ENCODE results near the gene EXOC3. TPM values are rescaled to one million over a fixed set of nuclear protein-coding genes. Genes with fewer than 3 reads are reported as not detected.

The EXOC3 gene
- total RNA-seq, 1 experiment from 2014 or later = 55.0 TPM

DNA sequence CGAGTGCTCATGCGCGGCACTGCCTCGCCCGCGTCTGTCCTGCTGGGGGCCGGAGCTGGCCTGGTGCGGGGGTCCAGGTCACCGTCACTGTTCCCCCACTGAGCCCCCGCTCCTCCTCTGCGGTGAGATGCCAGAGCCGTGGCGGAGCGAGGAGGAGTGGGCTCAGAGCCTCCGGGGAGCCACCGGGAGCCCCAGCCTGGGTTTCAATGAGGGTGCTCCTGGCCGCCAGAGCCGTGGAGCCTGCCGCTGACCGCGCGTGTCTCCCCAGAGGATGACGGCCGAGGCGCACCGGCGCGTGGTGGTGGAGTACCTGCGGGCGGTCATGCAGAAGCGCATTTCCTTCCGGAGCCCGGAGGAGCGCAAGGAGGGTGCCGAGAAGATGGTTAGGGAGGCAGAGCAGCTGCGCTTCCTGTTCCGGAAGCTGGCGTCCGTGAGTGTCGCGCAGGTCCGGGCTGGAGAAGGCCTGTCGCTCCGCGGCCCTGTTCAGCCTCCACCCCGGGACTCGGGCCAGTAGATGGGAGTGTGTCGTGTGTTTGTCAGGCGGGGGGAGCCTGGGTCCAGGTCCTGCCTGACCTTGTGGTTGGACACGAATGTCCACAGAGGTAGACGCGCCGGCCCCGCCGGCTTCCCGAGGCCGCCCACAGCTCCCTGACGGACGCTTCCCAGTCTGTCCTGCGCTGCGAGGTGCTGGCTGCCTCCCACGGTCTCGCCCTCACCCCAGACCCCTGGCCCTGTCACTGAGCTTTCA lies 22.0 kb downstream of the EXOC3 start:
- ATAC-seq (peak; percentile 34; the same call in 1 of the 2 replicates), DNase-seq (ENCODE audit: low read depth, low spot score) (no peak)
- Histone ChIP-seq H3K27ac (ENCODE audit: low read length) (no peak overlapping the region), H3K9me3 (ENCODE audit: control insufficient read depth, insufficient read depth, low read depth, low read length) (no peaks in the 10 kb centered on the region), H3K27me3 (ENCODE audit: control insufficient read depth, insufficient read depth, low read length) (no peaks in the 10 kb centered on the region), H3K36me3 (ENCODE audit: control insufficient read depth, insufficient read depth, low read length) (peaks cover 5% of the 10 kb centered on the region), H3K4me1 (ENCODE audit: control insufficient read depth, insufficient read depth, low read length) (no peaks in the 10 kb centered on the region), H3K4me3 (ENCODE audit: low read depth in 2 of 2, low read length in 2 of 2) (no peak overlapping the region)
- ChIA-PET CTCF (no interaction called here), POLR2A (no interaction called here)
- in situ Hi-C loops (cut with HindIII; ENCODE audit: low pct_unique_long_range_greater_than_20kb, low sequenced_read_pairs) (no loop called here), intact Hi-C loops (cut with micrococcal nuclease; ENCODE audit: unreplicated experiment) (no loop called here)
- BruUV-seq (replicated peaks) = no TSS peak
- TF ChIP-seq TCF7L2 (IDR thresholded peaks at IDR 0.05; ENCODE audit: low read depth, low read length) (no peak), POLR2AphosphoS5 (IDR thresholded peaks at IDR 0.05; ENCODE audit: low read depth, low read length) (no peak), SIN3A (IDR thresholded peaks at IDR 0.05; ENCODE audit: borderline replicate concordance, insufficient read depth, low read depth, low read length) (no peak)
- TF ChIP-seq, protein P1, sequence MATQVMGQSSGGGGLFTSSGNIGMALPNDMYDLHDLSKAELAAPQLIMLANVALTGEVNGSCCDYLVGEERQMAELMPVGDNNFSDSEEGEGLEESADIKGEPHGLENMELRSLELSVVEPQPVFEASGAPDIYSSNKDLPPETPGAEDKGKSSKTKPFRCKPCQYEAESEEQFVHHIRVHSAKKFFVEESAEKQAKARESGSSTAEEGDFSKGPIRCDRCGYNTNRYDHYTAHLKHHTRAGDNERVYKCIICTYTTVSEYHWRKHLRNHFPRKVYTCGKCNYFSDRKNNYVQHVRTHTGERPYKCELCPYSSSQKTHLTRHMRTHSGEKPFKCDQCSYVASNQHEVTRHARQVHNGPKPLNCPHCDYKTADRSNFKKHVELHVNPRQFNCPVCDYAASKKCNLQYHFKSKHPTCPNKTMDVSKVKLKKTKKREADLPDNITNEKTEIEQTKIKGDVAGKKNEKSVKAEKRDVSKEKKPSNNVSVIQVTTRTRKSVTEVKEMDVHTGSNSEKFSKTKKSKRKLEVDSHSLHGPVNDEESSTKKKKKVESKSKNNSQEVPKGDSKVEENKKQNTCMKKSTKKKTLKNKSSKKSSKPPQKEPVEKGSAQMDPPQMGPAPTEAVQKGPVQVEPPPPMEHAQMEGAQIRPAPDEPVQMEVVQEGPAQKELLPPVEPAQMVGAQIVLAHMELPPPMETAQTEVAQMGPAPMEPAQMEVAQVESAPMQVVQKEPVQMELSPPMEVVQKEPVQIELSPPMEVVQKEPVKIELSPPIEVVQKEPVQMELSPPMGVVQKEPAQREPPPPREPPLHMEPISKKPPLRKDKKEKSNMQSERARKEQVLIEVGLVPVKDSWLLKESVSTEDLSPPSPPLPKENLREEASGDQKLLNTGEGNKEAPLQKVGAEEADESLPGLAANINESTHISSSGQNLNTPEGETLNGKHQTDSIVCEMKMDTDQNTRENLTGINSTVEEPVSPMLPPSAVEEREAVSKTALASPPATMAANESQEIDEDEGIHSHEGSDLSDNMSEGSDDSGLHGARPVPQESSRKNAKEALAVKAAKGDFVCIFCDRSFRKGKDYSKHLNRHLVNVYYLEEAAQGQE (IDR thresholded peaks at IDR 0.05; ENCODE audit: insufficient read depth in 1 of 2, low read depth in 2 of 2, low read length in 1 of 2) = no peak
- TF ChIP-seq, protein P2, sequence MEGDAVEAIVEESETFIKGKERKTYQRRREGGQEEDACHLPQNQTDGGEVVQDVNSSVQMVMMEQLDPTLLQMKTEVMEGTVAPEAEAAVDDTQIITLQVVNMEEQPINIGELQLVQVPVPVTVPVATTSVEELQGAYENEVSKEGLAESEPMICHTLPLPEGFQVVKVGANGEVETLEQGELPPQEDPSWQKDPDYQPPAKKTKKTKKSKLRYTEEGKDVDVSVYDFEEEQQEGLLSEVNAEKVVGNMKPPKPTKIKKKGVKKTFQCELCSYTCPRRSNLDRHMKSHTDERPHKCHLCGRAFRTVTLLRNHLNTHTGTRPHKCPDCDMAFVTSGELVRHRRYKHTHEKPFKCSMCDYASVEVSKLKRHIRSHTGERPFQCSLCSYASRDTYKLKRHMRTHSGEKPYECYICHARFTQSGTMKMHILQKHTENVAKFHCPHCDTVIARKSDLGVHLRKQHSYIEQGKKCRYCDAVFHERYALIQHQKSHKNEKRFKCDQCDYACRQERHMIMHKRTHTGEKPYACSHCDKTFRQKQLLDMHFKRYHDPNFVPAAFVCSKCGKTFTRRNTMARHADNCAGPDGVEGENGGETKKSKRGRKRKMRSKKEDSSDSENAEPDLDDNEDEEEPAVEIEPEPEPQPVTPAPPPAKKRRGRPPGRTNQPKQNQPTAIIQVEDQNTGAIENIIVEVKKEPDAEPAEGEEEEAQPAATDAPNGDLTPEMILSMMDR (IDR thresholded peaks at IDR 0.05) = no peak

DNA sequence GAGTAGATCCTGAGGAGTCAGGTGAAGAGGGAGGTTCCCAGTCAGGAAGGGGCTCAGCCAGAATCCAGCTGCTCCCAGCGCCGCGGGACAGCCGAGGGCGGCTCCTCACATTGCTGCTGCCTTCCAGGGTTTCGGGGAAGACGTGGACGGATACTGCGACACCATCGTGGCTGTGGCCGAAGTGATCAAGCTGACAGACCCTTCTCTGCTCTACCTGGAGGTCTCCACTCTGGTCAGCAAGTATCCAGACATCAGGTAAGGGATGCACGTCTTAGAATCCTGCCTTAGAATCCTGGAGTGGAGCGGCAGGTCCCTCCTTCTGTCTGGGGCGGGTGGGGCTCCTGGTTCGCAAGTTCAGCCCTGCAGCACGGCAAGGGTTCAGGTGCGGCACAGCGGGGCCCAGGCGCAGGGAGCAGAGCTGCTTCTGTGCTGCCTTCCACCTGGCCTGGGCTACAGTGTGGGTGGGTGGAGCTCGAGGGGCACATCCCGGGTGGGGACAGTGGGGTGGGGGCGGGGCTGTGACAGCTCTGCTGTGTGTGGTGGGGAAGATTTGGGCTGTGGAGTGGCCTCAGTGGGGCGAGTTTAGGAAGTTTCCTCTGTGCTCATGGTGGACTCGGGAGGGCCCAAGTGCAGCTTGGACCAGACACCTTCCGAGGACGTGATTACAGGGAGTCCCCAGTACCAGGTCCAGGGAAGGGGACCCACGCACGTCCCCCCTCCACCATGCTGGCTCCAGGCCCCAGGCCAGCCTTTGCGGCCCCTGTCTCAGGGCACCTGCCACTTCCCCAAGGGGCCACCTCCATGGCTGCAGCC lies 22.8 kb downstream of the EXOC3 start:
- intact Hi-C loops (cut with micrococcal nuclease; ENCODE audit: unreplicated experiment) = no loop called here
- no peak for DNase-seq (ENCODE audit: low read depth, low spot score)
- in situ Hi-C loops (cut with HindIII; ENCODE audit: low pct_unique_long_range_greater_than_20kb, low sequenced_read_pairs) = no loop called here
- Histone ChIP-seq H3K27me3 (ENCODE audit: control insufficient read depth, insufficient read depth, low read length) (no peaks in the 10 kb centered on the region), H3K36me3 (ENCODE audit: control insufficient read depth, insufficient read depth, low read length) (peaks cover 5% of the 10 kb centered on the region), H3K9me3 (ENCODE audit: control insufficient read depth, insufficient read depth, low read depth, low read length) (no peaks in the 10 kb centered on the region), H3K4me1 (ENCODE audit: control insufficient read depth, insufficient read depth, low read length) (0 out of 2 replicates have a peak, but pooled peaks cover under 1% of the 10 kb centered on the region), H3K27ac (ENCODE audit: low read length) (no peak overlapping the region), H3K4me3 (ENCODE audit: low read depth in 2 of 2, low read length in 2 of 2) (no peak overlapping the region)
- BruUV-seq (replicated peaks) = no TSS peak
- ChIA-PET POLR2A (no interaction called here), CTCF (no interaction called here)
- TF ChIP-seq SIN3A (IDR thresholded peaks at IDR 0.05; ENCODE audit: borderline replicate concordance, insufficient read depth, low read depth, low read length) (no peak), POLR2AphosphoS5 (IDR thresholded peaks at IDR 0.05; ENCODE audit: low read depth, low read length) (no peak), TCF7L2 (IDR thresholded peaks at IDR 0.05; ENCODE audit: low read depth, low read length) (no peak)
- TF ChIP-seq, protein P2 (IDR thresholded peaks at IDR 0.05) = no peak
- TF ChIP-seq, protein P1 (IDR thresholded peaks at IDR 0.05; ENCODE audit: insufficient read depth in 1 of 2, low read depth in 2 of 2, low read length in 1 of 2) = no peak
- ATAC-seq = no peak
